Chondrocyte (in vitro differentiated cells): ENCODE results near the gene PRPF19. TPM values are rescaled to one million over a fixed set of nuclear protein-coding genes. Genes with fewer than 3 reads are reported as not detected.

Experiments used
- DNase-seq: peaks from one replicate; pipeline ENCODE4 v3.0.0; 2021; ENCODE audit warnings: mixed read lengths, low spot score
- H3K27ac Mint-ChIP-seq: one replicate; pipeline ENCODE4 v1.8.0; 2021; ENCODE audit warnings: mild to moderate bottlenecking, moderate library complexity, mixed read lengths; ENCODE audit not compliant: unreplicated experiment
- H3K27me3 Mint-ChIP-seq: 2 replicates; pipeline ENCODE4 v1.8.0; 2021; ENCODE audit warnings: low read depth, mixed read lengths
- H3K36me3 Mint-ChIP-seq: 2 replicates; pipeline ENCODE4 v1.8.0; 2021; ENCODE audit warnings: low read depth, mixed read lengths
- H3K4me1 Mint-ChIP-seq: 2 replicates; pipeline ENCODE4 v1.8.0; 2021; ENCODE audit warnings: low read depth, mild to moderate bottlenecking, mixed read lengths
- H3K4me3 Mint-ChIP-seq: one replicate; pipeline ENCODE4 v1.8.0; 2021; ENCODE audit warnings: mild to moderate bottlenecking, moderate library complexity, mixed read lengths; ENCODE audit not compliant: unreplicated experiment
- H3K9me3 Mint-ChIP-seq: 2 replicates; pipeline ENCODE4 v1.8.0; 2021; ENCODE audit warnings: low read depth, mixed read lengths
- CTCF ChIP-seq: fragments of 200-600 bp; sonication (generic); IDR thresholded peaks from 2 replicates; pipeline ENCODE4 v1.5.0; 2021; ENCODE audit warnings: antibody characterized with exemption, mild to moderate bottlenecking, moderate library complexity
- total RNA-seq: library from RNA; stranded (reverse); gene quantifications from 3 replicates; pipeline ENCODE4 v1.2.1, GENCODE V29; 2021

The PRPF19 gene
- total RNA-seq, 1 donor from 2014 or later, result 51.3 TPM

- no peak for DNase-seq
- Mint-ChIP-seq H3K4me3 (no peak overlapping the region), H3K4me1 (no peaks in the 10 kb centered on the region), H3K27me3 (no peaks in the 10 kb centered on the region), H3K27ac (no peak overlapping the region), H3K36me3 (peaks cover 14% of the 10 kb centered on the region), H3K9me3 (no peaks in the 10 kb centered on the region)
- TF ChIP-seq CTCF, result peak; percentile 80
Measured at GRCh38 chr11:60887556-60887955, 18.8 kb downstream of the PRPF19 start.

GRCh38 chr11:60880643-60881282 is 25.6 kb downstream of the PRPF19 start:
- H3K9me3 Mint-ChIP-seq, result no peaks in the 10 kb centered on the region
- no peak overlapping the region for H3K4me3 Mint-ChIP-seq
- TF ChIP-seq CTCF, result no peak
- peaks cover 22% of the 10 kb centered on the region for H3K36me3 Mint-ChIP-seq
- no peaks in the 10 kb centered on the region for H3K4me1 Mint-ChIP-seq
- no peak overlapping the region for H3K27ac Mint-ChIP-seq
- DNase-seq, result peak; percentile 27
- no peaks in the 10 kb centered on the region for H3K27me3 Mint-ChIP-seq

- H3K27me3 Mint-ChIP-seq, result no peaks in the 10 kb centered on the region
- TF ChIP-seq CTCF, result no peak
- H3K36me3 Mint-ChIP-seq, result peaks cover 22% of the 10 kb centered on the region
- H3K4me3 Mint-ChIP-seq, result no peak overlapping the region
- peak; percentile 24 for DNase-seq
- H3K9me3 Mint-ChIP-seq, result no peaks in the 10 kb centered on the region
- H3K4me1 Mint-ChIP-seq, result no peaks in the 10 kb centered on the region
- no peak overlapping the region for H3K27ac Mint-ChIP-seq
Measured at GRCh38 chr11:60879971-60880588, 26.3 kb downstream of the PRPF19 start.

GRCh38 chr11:60879104-60879503 is 27.3 kb downstream of the PRPF19 start:
- Mint-ChIP-seq H3K4me3 (no peak overlapping the region), H3K27ac (no peak overlapping the region), H3K9me3 (no peaks in the 10 kb centered on the region), H3K36me3 (peaks cover 22% of the 10 kb centered on the region), H3K27me3 (no peaks in the 10 kb centered on the region), H3K4me1 (no peaks in the 10 kb centered on the region)
- TF ChIP-seq CTCF, result no peak
- DNase-seq, result no peak

- H3K36me3 Mint-ChIP-seq, result peaks cover 18% of the 10 kb centered on the region
- no peak overlapping the region for H3K27ac Mint-ChIP-seq
- TF ChIP-seq CTCF, result no peak
- no peak overlapping the region for H3K4me3 Mint-ChIP-seq
- H3K27me3 Mint-ChIP-seq, result no peaks in the 10 kb centered on the region
- H3K9me3 Mint-ChIP-seq, result no peaks in the 10 kb centered on the region
- peak; percentile 32 for DNase-seq
- H3K4me1 Mint-ChIP-seq, result peaks cover 1% of the 10 kb centered on the region
Measured at GRCh38 chr11:60878245-60879101, 27.9 kb downstream of the PRPF19 start.
